HG02588 (cell line): ENCODE data around the gene CDC42BPA.
A peak's percentile ranks its signal among the peaks of the same experiment; 100 is the strongest.
"Not testable (repeated sequence)": the region's sequence is repeated elsewhere in the genome, so short reads cannot be mapped to it uniquely, and the experiment has no call there.

Source experiments
- ATAC-seq: cut with Tn5 transposase; IDR thresholded peaks from one replicate; pipeline ENCODE4 v1.9.1; 2021; ENCODE audit warnings: mild to moderate bottlenecking, moderate library complexity; ENCODE audit not compliant: unreplicated experiment

Gene CDC42BPA

DNA sequence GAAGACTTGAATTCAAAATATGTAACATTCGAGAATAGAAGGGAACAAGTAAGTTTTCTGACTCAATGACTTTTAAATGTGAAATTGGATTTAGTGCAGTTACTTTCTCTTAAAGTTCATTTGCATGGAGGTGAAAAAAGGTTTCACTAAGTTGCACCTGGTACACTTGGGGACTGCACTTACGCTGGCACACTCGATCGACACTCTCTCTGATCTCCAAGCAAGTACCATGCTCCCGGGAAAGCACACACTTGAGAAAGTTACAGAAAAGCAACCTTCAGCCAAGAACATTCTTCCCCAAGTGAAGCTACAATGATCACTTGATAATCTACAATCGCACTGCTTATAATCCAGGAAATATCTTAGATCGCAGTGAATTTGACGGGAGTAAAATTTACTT, 315.1 kb downstream of the CDC42BPA start:
- ATAC-seq = no peak

DNA sequence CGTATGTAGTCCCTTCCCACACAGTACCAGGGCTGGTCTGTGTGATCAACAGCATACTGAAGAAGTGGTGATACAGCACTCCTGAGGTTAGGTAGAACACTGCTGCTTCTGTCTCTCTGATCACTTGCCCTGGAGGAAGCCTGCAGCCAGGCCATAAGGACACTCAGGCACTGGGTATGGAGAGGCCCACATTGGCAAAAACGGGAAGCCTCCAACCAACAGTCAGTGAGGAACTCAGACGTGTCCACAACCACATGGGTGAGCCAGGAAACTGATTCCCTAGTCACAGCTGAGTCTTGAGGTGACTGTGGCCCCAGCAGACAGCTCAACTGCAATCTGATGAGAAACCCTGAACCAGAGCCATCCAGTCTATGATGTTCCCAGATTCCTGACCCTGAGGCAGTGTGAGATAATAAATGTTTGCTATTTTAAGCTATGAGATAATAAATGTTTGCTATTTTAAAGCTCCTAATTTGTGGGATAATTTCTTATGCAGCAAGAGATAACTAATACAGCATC, 315.7 kb downstream of the CDC42BPA start:
- ATAC-seq = no peak

DNA sequence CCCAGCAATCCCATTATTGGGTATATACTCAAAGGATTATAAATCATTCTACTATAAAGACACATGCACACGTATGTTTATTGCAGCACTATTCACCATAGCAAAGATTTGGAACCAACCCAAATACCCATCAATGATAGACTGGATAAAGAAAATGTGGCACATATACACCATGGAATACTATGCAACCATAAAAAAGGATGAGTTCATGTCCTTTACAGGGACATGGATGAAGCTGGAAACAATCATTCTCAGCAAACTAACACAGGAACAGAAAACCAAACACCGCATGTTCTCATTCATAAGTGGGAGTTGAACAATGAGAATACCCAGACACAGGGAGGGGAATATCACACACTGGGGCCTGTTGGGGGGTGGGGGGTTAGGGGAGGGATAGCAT, 318.7 kb downstream of the CDC42BPA start:
- not testable (repeated sequence) for ATAC-seq

DNA sequence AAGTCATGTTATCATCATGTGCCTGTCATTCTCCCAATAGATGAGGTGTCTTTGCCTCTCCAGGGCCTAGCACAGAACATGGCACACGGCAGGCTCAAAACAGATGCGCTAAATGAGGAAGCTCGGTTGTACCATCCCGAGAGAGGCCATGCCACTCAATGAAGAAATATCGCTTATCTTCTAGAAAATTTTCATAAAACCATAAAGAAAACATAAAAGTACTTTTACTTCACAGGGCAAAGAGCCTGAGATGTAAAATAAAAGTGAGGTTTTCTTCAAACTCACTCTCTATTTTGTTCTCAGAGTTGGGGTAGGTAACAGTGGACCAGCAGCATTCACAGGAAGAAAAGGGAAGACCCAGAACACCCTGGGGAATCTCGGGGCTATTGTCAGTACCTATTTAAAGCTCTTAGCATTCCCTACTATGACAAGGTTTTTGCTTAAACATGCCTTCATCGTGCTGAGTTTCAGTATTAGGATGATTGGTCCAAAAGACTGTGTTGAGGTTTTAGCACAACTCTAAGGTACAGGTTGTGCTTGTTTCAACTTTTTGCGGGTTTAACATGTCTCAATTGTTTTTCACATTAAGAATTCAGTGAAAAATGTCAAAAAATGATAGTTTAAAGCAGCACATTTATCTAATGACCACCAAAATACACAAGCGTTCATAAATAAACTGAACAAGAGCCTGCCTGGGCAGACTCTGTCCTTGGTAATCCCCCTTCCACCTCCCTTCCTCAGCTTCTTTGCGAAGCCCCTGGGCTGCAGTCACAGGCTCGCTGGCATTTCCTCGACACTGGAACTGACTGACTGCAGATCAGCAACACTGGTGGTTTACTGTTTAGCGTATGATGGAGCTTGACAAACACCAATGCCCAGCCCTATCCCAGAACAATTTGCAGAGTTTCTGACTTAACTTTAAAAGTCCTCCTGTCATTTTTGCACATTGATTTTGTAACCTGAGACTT, 322.6 kb downstream of the CDC42BPA start:
- ATAC-seq = peak; percentile 98

DNA sequence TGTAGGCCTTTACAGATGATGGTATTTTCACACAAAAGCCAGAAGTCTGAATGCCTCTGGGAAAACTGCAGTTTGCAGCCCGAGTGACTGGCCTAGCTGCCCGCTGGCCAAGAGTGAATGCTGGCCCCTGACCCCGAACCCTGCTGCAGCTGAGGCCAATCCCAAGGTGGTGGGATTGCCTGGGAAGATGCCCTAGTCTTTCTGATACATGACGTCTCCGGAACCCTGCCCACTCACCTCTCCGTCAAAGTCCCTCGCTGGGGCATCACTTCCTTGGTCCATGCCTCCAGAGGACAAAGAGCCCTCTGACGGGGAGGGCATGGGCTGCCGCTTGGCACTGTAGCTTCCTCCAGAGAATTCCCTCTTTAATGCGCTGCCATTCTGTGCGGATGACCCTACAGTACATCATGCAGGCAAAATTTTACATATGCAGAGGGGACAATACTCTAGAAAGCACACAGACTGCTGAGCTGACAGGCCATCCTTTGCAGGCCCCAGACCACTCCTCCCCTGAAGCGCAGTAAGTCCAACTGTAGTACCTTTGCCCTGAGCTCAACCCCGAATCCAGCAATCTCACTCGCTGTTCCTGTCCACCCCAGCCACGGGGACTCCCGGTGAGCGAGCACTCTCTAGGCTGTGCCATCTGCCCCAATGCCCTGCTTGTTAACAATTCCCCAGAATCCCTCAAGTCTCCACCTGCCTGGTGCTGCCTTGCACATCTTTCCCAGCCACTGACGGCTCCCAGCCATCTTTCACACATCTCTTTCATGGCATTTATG, 323.5 kb downstream of the CDC42BPA start:
- no peak for ATAC-seq

DNA sequence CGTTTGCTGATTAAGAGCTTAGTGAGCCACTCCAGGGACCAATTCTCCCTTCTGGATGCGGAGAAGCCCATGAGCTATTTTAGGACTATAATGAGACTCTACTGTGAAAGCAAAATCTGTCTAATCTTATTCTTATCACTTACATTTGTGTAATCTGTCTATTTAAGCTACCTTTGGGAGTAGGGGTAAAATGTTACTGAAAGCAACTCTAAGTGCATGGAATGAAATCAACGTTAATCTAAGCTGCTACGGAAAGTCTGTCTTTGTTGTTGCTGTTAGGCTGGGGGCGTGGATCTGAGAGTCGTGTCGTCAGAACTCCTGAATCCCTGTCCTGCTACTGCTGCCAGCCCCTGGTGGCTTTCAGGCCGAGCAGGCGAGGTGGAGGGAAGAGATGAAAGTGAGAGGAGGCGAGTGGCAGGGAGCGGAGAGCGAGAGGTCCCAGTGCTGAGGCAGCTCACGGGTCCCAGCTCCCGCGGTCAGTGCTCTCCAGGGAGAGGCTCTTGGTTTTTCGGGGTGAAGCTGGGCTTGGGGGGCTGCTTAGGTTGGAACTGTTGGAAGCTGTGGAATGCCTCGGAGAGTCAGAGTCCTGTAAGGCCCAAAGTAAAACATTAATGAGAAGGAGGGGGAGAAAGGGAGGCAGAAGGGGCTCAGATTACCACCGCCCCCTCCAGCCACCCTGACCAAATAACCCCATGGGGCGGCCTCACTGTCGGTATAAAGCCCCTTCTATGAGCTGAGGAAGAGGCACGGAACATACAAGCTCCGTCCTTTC, 324.3 kb downstream of the CDC42BPA start:
- ATAC-seq = no peak

DNA sequence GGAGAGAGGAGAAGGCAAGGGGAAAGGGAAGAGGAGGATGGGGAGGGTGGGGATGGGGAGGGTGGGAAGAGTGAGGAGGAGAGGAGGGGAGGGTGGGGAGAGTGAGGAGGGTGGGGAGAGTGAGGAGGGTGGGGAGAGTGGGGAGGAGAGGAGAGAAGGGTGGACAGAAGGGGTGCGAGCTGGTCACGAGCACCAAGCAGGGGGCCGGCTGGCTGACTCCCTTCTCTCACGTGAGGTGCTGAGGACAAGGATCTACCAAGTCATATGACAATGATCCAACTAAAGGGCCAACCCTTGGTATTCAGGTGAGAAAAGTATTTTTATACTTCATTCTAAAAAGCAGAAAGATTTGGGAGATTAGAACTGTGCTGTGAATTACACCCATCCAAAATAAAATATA, 326.4 kb downstream of the CDC42BPA start:
- ATAC-seq = no peak

DNA sequence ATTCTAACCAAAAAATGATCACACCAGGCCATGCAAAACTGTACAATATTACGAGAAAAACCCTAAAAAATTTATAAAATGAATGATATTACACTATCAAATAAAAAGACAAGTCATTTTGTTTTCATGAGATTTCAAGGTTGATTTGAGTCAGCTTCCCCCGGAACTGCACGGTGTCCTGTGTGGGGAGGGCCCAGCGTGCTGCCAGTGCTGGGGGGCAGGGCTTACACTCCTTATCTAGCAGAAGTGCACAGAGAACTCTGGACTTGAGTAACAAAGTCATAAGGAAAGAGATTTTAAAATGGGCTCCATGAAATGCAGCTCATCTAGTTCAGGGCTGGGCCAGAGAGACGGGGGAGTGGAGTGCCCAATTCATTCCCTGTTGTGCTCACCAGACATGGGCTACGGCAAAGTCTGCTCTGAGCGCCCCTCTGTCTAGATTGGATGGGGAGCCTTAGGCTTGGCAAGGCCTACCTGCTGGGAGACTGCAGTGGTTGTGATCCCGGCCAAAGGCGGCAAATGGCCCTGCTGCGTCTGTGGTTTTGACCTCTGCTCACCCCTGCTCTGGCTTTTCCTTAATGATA, 328.1 kb downstream of the CDC42BPA start:
- ATAC-seq = peak; percentile 48

DNA sequence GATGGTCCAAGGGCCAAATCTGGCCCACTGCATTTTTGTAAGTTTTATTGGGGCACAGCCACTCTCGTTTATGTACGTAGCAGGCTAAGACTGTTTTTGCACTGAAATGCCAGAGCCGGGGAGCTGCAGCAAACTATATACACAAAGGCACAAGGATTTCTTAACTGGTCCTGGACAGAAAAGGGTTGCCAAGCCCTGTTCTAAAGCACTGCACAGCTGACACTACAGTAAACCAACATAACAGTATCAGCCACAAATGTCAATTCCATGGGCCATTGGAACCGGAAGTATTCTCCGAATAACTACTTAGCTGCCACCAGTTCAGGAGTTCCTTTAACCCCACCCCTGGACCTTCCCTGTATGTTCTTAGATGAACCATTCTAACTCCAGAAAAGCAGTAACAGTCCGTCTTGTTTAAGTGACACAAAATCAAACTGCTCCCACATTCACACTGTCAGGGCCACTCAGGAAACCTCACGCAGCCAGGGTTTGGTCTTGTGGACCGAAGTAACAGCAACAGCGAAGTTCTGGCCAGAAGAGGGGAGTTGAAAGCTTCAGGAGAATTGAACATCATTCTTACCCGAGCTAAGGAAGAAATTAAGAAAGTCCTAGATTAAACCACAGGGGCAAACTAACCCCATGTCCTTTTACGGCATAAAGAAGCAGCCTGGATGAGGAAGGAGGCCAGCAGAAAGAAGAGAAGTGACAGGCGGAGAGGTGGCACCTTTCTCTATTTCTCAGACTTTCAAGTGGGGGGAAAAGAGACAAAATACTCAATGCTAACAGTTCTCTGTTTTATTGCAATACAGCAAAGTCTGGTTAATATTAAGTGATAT, 329.0 kb downstream of the CDC42BPA start:
- no peak for ATAC-seq

DNA sequence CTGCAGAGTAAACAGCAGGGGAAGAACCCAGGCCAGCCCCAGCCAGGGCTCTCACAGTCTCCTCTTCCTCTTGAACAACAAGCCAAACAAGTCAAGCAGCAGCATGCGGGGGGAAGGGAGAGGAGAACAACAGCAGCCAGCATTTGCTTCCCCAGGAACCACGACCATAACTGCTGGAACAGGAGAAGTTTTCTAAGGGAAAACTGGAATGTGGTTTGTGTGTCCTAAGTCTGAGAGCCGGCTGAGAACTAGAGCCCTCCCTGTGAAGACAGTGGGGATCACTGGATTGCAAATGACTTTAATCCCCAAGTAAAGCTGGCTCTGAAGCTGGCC, 330.0 kb downstream of the CDC42BPA start:
- no peak for ATAC-seq

DNA sequence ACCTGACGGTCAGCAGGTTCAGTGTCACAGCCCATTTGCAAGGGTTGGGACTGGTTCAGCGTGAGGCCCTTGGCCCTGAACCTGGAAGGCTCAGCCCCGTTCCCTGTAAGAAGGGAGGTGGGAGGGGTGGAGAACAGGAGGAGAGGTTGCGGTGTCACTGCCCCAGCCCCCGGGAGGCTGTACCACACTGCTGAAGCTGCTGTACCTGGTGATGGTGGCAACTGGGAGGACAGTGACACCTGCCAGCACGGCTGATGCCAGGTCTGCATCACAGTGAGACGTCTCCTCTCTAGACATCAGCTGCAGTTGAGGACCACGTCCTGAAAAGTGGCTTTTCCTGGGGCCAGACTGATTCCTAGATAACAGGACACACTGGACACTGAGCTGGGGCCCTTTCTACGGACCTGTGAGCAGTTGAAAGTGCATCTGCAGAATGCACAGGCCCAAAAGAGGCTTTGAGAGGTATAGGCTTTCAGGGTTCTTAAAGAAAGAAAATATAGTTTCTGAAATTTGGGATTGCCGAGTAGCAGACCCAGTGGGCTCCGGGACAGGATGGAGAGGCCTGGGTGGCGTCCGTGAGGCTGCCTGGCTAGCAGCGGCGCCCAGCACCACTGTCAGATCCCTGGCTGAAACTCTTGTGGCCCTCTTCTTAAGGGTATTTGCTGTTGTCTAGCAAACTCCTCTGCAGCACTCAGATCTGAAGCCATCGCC, 330.5 kb downstream of the CDC42BPA start:
- ATAC-seq = no peak

DNA sequence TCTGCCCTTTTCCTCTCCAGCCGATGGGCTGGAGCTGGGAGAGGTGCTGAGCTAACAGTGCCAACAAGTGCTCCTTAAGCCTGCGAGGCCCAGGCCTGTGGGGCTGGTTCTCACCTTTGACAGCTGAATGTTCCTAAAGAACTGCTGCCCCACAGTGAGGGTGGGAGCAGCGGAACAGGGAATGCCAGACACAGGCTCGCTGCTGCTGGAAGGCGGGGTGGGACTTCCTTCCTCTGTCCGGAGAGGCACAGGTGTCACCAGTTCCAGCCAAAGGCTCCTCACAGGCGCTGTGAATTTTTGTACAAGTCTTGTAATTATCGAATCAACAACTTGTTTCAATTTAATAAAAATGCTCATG, 331.1 kb downstream of the CDC42BPA start:
- ATAC-seq = no peak

DNA sequence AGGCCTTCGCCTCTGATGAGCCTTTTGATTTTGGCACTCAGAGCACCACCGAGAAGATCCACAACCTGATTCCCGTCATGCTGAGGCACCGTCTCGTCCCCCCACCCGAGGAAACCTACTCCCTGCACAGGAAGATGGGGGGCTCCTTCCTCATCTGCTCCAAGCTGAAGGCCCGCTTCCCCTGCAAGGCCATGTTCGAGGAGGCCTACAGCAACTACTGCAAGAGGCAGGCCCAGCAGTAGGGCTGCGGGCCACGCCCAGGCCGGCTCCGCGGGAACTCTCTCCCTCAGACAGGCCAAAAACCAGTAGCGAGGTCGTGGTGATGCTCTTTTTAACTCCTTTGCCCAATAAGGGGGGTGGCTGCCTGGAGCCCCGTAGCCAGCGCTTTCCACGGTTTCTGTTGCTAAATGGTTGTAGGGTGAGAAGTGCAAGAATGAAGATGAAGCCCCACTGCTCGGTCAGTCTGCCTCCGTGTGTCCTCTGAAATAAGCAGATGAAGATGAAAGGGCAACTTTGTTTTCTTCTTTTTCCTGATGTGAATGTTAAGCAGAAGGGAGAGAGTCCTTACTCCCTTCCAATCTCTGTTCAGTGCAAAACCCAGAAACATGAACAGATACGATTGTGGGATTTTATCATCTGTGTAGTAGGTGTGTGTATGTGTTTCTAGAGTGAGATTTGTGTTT, 331.7 kb downstream of the CDC42BPA start:
- ATAC-seq = no peak

DNA sequence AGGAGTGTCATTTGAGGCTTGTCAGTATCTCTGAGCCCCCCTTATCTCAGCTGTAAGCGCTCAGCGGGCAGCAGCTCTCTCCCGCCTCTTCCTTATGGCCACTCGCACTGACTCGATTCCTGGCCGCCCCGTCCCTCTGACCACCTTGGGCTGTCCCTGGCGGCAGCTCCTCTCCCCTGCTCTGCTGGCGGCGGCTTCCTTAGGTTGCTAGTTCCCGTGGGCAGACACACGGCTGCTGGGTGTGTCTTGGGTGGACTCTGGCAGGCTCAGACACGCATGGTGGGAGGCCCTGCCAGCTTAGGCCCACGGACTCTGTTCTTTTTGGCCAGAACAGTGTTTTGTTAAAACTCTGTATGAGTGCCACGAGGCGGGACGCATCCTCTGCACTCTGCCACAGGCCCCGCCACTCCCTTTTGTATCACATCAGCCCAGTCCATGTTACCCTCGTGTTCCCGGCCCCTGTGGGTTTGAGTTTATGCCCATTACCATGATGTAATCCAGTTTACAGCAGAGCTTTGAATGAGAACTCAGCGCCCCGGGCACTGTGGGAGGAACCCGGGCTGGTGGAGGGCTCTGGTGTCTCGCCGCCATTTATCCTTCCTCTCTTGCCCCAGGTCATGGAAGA, 332.3 kb downstream of the CDC42BPA start:
- ATAC-seq = no peak

DNA sequence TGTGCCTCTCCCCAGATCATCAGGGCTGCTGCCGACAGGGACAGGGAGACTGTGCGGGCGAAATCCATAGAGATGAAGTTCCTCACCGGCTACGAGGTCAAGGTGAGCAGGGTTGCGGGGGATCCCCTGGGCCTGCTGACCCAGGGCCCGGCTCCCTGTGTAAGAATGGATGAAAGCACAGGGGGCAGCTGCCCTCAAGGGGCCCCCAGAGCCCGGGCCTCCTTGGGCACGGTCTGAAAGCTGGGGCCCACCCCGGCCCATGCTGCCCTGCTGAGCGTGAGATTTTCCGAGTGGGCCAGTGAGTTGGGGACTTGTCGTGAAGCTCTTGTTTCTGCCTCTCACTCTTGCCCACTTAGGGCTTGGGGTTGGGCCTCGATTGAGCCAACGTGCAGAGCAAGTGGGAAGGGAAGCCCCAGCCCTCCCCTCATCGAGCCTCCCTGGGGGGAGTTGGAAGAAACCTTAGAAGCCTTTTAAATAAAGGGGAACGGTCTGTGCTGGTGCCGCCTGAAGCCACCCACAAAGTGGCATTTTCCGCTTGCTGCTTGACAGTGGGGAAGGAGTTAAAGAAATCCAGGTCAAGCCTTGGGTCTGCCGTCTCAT, 333.0 kb downstream of the CDC42BPA start:
- no peak for ATAC-seq

DNA sequence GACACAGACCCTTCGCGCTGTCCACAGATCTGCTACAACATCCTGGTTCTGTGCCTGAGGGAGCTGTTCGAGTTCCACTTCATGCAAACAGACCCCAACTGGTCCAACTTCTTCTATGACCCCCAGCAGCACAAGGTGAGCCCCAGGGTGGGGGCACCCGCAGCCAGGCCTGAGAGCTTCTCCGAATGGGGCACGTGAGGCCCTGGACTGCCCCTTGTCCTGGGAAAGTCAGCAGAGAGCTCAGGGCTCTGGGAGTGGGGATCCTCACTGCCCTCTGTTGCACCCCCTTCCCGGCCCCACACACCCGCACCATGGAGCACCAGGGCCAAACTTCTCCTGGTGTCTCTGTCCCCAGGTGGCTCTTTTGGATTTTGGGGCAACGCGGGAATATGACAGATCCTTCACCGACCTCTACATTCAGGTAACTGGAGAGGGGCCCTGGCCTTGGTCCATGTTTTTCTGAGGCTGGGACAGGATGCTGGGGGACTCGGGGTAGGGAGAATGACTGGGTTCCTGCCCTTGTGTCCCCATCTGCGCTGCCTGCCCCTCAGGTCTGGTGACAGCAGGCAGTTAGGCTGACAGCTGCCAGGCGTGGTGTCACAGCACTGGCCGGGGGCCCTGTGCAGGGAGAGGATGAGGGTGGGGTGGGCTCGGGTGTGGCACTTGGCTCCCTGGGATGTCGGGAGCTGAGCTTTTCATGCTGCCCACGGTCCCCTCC, 333.6 kb downstream of the CDC42BPA start:
- no peak for ATAC-seq

DNA sequence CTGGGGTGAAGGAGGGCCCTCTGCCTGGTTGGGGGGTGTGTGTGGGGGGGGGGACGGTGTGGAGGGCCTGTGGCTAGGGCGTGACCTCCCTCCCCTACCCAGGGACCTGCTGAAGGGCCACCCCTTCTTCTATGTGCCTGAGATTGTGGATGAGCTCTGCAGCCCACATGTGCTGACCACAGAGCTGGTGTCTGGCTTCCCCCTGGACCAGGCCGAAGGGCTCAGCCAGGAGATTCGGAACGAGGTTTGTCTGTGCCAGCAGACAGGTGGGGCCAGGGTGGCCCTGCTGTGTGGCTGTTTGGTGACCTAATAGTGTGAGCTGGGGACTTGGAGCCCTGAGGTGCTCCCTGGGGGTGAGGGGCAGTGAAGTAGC, 334.3 kb downstream of the CDC42BPA start:
- no peak for ATAC-seq
